Thoracic aorta (tissue), 2 donors: ENCODE data around the gene ADAMTS2. TPM values are rescaled to one million over a fixed set of nuclear protein-coding genes. Genes with fewer than 3 reads are reported as not detected.

Experiments used
- ATAC-seq: fragments of 150-250 bp; one replicate; pipeline ENCODE4 v1.8.0; 2017; ENCODE audit warnings: low read depth; ENCODE audit not compliant: insufficient number of reproducible peaks, low FRiP score
- DNase-seq: peaks from one replicate; pipeline ENCODE4 v3.0.0-alpha.2; 2020; ENCODE audit warnings: low spot score
- H3K27ac ChIP-seq, 2 donors: fragments of 200-600 bp; sonication (generic); 1 replicate in 1 of 2; 2 replicates in 1 of 2; pipeline ENCODE4 v1.5.1; 2016; ENCODE audit warnings: mild to moderate bottlenecking in 2 of 2, moderate library complexity in 2 of 2
- H3K27me3 ChIP-seq: fragments of 200-600 bp; sonication (generic); replicated peaks from 2 replicates; pipeline ENCODE4 v1.6.0; 2016; ENCODE audit warnings: mild to moderate bottlenecking; ENCODE audit not compliant: insufficient read depth
- H3K36me3 ChIP-seq: fragments of 200-600 bp; sonication (generic); one replicate; pipeline ENCODE4 v1.5.1; 2016
- H3K4me1 ChIP-seq, 2 donors: fragments of 200-600 bp; sonication (generic); 1 replicate in 1 of 2; 2 replicates in 1 of 2; pipeline versions ENCODE4 v1.5.1 to v1.6.0; 2016; ENCODE audit warnings: low read depth in 2 of 2, mild to moderate bottlenecking in 1 of 2; ENCODE audit not compliant: control insufficient read depth in 1 of 2
- H3K4me3 ChIP-seq: fragments of 200-600 bp; sonication (generic); 2 replicates; pipeline ENCODE4 v1.5.1; 2016; ENCODE audit warnings: mild to moderate bottlenecking
- H3K9me3 ChIP-seq: fragments of 200-600 bp; sonication (generic); 2 replicates; pipeline ENCODE4 v1.5.1; 2016
- total RNA-seq, 2 donors: library from RNA; depleted of rRNA; stranded (reverse); fragments of >200 nt; gene quantifications; one replicate each; pipeline versions ENCODE4 v1.1.0 to v1.2.3, GENCODE V29; 2016
- TF ChIP-seq, protein P1 (sequence below): fragments of 200-600 bp; sonication (generic); IDR thresholded peaks from one replicate; pipeline ENCODE4 v1.5.1; 2019; ENCODE audit warnings: antibody characterized with exemption

Gene ADAMTS2
- total RNA-seq, 2 donors from 2014 or later = 34.4 to 60.7 TPM

GRCh38 chr5:179275941-179276837 lies 69.1 kb downstream of the ADAMTS2 start:
- DNase-seq = peak; percentile 50
- peak; percentile 65 for ATAC-seq
- H3K4me1 ChIP-seq = peaks cover 4 to 47% of the 10 kb centered on the region in 2 donors
- no peaks in the 10 kb centered on the region for H3K27me3 ChIP-seq
- H3K4me3 ChIP-seq = no peak overlapping the region
- no peaks in the 10 kb centered on the region for H3K36me3 ChIP-seq
- peak overlapping the region; percentile 75 to 81 for H3K27ac ChIP-seq
- TF ChIP-seq, protein P1, sequence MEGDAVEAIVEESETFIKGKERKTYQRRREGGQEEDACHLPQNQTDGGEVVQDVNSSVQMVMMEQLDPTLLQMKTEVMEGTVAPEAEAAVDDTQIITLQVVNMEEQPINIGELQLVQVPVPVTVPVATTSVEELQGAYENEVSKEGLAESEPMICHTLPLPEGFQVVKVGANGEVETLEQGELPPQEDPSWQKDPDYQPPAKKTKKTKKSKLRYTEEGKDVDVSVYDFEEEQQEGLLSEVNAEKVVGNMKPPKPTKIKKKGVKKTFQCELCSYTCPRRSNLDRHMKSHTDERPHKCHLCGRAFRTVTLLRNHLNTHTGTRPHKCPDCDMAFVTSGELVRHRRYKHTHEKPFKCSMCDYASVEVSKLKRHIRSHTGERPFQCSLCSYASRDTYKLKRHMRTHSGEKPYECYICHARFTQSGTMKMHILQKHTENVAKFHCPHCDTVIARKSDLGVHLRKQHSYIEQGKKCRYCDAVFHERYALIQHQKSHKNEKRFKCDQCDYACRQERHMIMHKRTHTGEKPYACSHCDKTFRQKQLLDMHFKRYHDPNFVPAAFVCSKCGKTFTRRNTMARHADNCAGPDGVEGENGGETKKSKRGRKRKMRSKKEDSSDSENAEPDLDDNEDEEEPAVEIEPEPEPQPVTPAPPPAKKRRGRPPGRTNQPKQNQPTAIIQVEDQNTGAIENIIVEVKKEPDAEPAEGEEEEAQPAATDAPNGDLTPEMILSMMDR = no peak
- H3K9me3 ChIP-seq = no peaks in the 10 kb centered on the region

DNA sequence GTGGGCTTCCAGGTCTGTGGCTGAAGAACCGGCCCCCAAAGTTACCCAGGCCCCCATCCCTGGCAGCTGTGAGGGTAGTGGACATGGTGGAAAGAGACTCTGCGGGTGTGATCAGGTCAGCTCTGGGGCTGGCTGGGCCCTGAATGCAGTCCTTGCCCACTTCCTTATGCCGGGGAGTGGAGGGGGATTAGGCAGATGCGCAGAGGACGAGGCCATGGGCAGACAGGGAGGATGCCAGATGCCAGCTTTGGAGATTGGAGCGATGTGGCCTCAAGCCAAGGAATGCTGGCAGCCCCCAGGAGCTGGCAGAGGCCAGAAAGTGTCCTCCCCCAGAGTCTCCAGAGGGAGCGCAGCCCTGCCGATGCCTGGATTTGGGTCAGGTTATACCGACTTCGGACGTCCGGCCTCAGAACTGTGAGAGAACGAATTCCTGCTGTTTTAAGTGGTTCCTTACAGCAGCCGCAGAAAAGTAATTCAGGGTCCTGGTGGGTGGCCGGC lies 69.8 kb downstream of the ADAMTS2 start:
- DNase-seq (no peak), ATAC-seq (peak; percentile 18)
- TF ChIP-seq, protein P1 = no peak
- peak overlapping the region; percentile 75 to 81 for H3K27ac ChIP-seq
- H3K36me3 ChIP-seq = no peaks in the 10 kb centered on the region
- H3K4me3 ChIP-seq = no peak overlapping the region
- no peaks in the 10 kb centered on the region for H3K9me3 ChIP-seq
- no peaks in the 10 kb centered on the region for H3K27me3 ChIP-seq
- H3K4me1 ChIP-seq = peaks cover 12 to 54% of the 10 kb centered on the region in 2 donors

GRCh38 chr5:179274321-179275315 lies 70.6 kb downstream of the ADAMTS2 start:
- Histone ChIP-seq H3K36me3 (no peaks in the 10 kb centered on the region), H3K27ac (peak overlapping the region; percentile 75 to 81), H3K27me3 (no peaks in the 10 kb centered on the region), H3K4me3 (no peak overlapping the region), H3K4me1 (peaks cover 13 to 63% of the 10 kb centered on the region in 2 donors), H3K9me3 (no peaks in the 10 kb centered on the region)
- DNase-seq = no peak
- TF ChIP-seq, protein P1 = no peak
- ATAC-seq = no peak

GRCh38 chr5:179273441-179274145 lies 71.7 kb downstream of the ADAMTS2 start:
- Histone ChIP-seq H3K36me3 (no peaks in the 10 kb centered on the region), H3K4me3 (no peak overlapping the region), H3K27me3 (no peaks in the 10 kb centered on the region), H3K9me3 (no peaks in the 10 kb centered on the region), H3K4me1 (peaks cover 13 to 64% of the 10 kb centered on the region in 2 donors), H3K27ac (no peak overlapping the region)
- DNase-seq (no peak), ATAC-seq (no peak)
- TF ChIP-seq, protein P1 = no peak
